HG03575 (cell line): ENCODE measurements around the gene STK36.

Experiments
- ATAC-seq: cut with Tn5 transposase; IDR thresholded peaks from one replicate; pipeline ENCODE4 v1.9.1; 2021; ENCODE audit not compliant: unreplicated experiment, insufficient number of reproducible peaks, low FRiP score; ENCODE audit errors: extremely low read depth

STK36 gene, protein sequence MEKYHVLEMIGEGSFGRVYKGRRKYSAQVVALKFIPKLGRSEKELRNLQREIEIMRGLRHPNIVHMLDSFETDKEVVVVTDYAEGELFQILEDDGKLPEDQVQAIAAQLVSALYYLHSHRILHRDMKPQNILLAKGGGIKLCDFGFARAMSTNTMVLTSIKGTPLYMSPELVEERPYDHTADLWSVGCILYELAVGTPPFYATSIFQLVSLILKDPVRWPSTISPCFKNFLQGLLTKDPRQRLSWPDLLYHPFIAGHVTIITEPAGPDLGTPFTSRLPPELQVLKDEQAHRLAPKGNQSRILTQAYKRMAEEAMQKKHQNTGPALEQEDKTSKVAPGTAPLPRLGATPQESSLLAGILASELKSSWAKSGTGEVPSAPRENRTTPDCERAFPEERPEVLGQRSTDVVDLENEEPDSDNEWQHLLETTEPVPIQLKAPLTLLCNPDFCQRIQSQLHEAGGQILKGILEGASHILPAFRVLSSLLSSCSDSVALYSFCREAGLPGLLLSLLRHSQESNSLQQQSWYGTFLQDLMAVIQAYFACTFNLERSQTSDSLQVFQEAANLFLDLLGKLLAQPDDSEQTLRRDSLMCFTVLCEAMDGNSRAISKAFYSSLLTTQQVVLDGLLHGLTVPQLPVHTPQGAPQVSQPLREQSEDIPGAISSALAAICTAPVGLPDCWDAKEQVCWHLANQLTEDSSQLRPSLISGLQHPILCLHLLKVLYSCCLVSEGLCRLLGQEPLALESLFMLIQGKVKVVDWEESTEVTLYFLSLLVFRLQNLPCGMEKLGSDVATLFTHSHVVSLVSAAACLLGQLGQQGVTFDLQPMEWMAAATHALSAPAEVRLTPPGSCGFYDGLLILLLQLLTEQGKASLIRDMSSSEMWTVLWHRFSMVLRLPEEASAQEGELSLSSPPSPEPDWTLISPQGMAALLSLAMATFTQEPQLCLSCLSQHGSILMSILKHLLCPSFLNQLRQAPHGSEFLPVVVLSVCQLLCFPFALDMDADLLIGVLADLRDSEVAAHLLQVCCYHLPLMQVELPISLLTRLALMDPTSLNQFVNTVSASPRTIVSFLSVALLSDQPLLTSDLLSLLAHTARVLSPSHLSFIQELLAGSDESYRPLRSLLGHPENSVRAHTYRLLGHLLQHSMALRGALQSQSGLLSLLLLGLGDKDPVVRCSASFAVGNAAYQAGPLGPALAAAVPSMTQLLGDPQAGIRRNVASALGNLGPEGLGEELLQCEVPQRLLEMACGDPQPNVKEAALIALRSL (N-terminal part only)

GRCh38 chr2:218671654-218672566 lies at the start of gene STK36, which contains the start of gene RNF25:
TSS of gene STK36 (plus strand) at chr2:218672086. CDS start at chr2:218672830, 744 bp downstream.
TSS of gene RNF25 (minus strand) at chr2:218672002. CDS start at chr2:218671970, 32 bp downstream.
- no peak for ATAC-seq

- ATAC-seq: no peak
Observed at GRCh38 chr2:218622606-218623365, 49.1 kb upstream of the STK36 start.

DNA sequence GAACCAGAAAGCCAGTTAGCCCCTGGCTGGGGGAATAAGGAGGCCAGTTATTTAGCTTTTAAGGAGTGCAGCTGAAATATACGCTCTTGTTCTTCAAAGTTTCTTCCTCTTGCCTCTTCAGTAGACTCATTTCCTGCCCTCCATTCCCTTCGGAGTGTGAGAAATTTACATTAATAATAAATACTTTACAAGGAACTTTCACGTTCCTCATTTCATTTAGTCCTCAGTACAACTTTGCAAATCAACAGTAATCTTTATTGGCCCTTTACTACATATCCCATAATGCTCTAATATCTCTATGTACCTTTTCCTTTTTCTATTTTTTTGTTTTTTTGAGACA lies 48.5 kb upstream of the STK36 start:
- ATAC-seq: no peak

- no peak for ATAC-seq
Observed at GRCh38 chr2:218626369-218626768, 45.5 kb upstream of the STK36 start.

- ATAC-seq: no peak
Observed at GRCh38 chr2:218627939-218628338, 43.9 kb upstream of the STK36 start.

DNA sequence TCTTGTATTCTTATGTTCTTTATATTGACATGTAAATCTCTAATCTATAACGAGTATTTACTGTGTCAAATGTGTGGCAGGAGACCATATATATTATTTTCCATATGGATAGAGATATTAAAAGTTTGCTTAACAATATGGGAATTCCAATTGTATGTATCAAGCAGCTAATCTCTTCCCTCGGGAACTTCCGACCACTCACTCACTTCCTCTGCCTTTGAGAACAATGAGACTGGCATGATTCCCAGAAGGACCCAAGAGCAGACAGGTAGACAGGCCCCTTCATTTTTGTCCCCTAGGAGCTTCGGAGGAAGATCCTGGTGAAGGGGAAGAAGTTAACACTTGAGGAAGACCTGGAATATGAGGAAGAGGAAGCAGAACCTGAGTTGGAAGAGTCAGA lies 40.0 kb upstream of the STK36 start:
- no peak for ATAC-seq

DNA sequence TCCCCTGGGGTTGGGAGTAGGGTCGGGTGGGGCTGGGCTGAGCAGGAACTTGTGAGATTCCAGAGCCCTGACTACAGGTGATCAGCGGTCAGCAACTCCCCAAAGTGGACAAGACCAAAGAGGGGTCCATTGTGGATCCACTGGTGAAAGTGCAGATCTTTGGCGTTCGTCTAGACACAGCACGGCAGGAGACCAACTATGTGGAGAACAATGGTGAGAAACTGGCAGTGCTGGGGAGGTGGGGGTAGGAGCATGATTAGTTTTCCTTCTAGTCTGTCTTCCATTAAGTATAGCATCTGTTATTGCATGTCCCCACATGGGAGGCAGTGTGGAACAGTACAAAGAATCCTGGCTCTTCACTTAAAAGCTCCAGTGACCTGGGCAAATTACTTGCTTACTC lies 36.2 kb upstream of the STK36 start:
- no peak for ATAC-seq

DNA sequence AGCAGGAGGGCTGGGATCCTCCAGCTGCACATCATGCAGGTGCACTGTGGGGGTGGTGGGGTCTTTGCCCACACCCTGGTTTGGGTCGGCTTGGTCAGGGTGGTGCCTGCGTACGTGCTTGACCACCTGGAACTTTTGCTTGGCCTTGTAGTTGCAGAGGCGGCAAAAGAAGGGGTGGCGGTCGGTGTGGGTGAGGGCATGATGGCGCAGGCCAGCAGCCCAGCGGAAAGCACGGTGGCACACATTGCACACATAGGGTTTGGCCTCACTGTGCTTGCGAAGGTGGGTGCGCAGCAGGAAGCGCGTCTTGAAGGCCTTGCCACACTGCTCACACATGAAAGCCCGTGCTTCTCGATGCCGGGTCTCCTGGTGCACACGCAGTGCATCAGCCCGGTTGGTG lies 33.5 kb upstream of the STK36 start:
- ATAC-seq: no peak

- no peak for ATAC-seq
Observed at GRCh38 chr2:218642121-218642656, 29.7 kb upstream of the STK36 start.

DNA sequence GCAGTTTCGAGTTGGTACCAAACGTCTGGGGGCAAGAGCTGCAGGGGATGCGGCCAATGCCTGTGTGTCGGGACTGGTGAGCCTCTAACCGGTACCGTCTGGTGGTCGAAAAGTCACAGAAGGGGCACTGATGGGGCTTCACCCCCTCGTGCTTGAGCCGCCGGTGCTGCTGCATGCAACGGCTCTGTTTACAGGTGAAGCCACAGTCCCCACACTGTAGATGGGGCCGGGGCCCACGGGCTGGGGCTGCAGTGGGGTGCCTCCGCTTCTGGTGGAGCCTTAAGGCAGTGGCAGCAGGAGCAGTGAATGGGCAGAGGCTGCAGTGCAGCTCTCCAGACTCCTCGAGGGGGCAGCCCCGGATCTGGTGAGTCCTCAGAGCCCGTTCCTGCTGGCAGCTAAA lies 29.1 kb upstream of the STK36 start:
- ATAC-seq: no peak

DNA sequence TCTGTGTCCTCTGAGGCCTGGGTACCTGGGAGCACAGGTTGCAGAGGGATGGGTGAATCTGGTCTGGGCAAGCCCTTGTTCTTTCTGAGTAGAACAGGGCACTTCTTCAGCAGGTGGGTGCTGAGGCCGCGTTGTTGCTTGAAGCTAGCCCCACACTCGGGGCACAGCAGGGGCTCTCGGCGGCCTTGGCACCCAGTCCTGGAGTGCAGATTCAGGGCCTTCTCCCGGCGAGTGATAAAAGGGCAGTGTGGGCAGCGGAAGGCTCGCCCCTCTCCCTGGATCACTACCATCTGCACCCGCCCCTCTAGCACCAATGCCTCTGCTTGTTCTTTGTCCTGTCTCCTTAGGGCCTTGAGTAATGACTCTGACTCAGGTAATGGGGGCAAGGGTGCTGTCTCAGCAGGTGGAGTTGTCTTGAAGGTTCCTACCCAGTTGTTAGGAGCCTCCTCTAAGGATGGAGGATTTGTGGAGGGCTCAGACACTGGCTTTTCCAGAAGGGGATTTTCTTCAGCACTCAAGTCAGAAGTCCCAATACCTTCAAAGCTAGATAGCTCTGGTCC lies 28.1 kb upstream of the STK36 start:
- ATAC-seq: no peak

DNA sequence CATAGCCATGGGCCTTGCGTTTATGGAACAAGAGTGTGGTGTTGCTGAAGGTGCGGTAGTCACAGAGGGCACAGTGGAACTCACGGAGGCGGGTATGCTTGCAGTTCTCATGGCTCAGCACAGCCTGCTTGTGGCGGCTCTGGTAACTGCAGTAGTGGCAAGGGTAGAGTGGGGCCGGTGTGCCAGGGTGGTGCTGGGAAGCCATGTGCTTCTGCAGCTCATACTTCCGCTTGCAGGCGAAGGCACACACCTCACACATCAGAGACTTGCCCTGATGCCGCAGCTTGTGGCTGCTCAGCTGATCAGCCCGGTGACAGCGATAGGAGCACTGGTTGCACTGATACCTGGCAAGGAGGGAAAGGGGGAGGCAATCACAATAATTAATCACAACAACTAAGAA lies 27.2 kb upstream of the STK36 start:
- no peak for ATAC-seq

DNA sequence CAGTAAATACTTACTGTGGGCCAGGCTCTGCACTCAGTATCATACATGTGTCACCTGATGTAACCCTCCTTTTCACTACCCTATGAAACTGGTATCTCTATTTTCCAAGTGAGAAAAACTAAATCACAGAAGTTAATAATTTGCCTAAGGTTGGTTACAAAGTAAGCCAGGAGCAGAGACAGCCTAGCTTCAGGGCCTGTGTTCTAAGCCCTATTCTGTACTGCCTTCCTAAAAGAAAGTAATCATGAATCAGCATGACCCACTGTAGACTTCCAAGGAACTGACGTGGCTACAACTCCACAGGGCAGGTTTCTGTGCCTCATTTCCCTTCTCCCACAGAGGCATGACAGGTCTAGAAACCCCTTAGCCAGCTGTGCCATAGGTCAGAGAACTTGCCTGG lies 26.8 kb upstream of the STK36 start:
- ATAC-seq: no peak

- no peak for ATAC-seq
Observed at GRCh38 chr2:218648088-218648786, 23.6 kb upstream of the STK36 start.

- ATAC-seq: no peak
Observed at GRCh38 chr2:218648787-218649100, 23.1 kb upstream of the STK36 start.

GRCh38 chr2:218655751-218656150 lies 16.1 kb upstream of the STK36 start:
- ATAC-seq: no peak
